ENCODE data around the gene DCXR. TPM values are rescaled to one million over a fixed set of nuclear protein-coding genes. Genes with fewer than 3 reads are reported as not detected.

DCXR gene
- total and polyA plus RNA-seq, 2 of the 13 experiments (the other 11 are each of a cell fraction or from before 2014, with no cell fraction given): 287 to 311 TPM

DNA sequence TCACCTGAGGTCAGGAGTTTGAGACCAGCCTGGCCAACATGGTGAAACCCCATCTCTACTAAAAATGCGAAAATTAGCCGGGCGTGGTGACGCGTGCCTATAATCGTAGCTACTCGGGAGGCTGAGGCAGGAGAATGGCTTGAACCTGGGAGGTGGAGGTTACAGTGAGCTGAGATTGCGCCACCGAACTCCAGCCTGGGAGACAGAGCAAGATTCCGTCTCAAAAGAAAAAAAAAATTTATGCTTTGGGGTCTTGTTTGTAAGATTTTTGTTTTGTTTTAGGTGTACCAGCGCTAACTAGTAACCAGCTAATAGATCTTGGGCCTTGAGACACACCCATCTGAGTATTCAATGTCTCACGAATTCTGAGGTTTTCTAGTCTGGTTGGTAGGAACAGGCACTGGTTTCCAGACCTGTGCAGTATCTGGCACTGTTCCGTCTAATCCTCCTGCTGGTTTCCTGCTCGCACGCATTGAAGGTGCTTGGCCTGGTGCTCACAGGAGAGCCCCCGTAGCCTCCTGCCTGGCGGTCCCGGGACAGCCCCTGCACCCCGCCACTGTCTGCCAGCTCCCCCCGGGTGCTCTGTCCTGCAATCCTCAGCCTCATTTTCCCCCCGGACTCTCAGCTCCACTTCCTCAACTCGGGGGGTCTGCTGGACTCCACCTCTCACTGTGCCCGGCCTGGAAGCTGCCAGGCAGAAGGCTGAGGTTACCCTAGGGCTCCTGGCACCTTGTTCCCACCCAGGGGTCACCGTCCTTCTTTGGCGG is 38.7 kb upstream of the DCXR start (continued):
- TF ChIP-seq, protein P1, sequence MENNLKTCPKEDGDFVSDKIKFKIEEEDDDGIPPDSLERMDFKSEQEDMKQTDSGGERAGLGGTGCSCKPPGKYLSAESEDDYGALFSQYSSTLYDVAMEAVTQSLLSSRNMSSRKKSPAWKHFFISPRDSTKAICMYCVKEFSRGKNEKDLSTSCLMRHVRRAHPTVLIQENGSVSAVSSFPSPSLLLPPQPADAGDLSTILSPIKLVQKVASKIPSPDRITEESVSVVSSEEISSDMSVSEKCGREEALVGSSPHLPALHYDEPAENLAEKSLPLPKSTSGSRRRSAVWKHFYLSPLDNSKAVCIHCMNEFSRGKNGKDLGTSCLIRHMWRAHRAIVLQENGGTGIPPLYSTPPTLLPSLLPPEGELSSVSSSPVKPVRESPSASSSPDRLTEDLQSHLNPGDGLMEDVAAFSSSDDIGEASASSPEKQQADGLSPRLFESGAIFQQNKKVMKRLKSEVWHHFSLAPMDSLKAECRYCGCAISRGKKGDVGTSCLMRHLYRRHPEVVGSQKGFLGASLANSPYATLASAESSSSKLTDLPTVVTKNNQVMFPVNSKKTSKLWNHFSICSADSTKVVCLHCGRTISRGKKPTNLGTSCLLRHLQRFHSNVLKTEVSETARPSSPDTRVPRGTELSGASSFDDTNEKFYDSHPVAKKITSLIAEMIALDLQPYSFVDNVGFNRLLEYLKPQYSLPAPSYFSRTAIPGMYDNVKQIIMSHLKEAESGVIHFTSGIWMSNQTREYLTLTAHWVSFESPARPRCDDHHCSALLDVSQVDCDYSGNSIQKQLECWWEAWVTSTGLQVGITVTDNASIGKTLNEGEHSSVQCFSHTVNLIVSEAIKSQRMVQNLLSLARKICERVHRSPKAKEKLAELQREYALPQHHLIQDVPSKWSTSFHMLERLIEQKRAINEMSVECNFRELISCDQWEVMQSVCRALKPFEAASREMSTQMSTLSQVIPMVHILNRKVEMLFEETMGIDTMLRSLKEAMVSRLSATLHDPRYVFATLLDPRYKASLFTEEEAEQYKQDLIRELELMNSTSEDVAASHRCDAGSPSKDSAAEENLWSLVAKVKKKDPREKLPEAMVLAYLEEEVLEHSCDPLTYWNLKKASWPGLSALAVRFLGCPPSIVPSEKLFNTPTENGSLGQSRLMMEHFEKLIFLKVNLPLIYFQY (CRISPR knock-in tag; IDR thresholded peaks at IDR 0.05; ENCODE audit: borderline replicate concordance): no peak
- TF ChIP-seq ZNF674 (CRISPR knock-in tag; IDR thresholded peaks at IDR 0.05; ENCODE audit: low read depth) (0 out of 2 replicates have a peak, but pooled peaks have one; percentile 56), SRF (IDR thresholded peaks at IDR 0.05; ENCODE audit: low read depth, low read length) (no peak), KDM6A (CRISPR knock-in tag; IDR thresholded peaks at IDR 0.05; ENCODE audit: low read depth) (no peak), KMT2A (CRISPR knock-in tag; IDR thresholded peaks at IDR 0.05) (no peak), AFF4 (CRISPR knock-in tag; IDR thresholded peaks at IDR 0.05) (no peak), DPF2 (CRISPR knock-in tag; IDR thresholded peaks at IDR 0.05; ENCODE audit: borderline replicate concordance, low read depth) (no peak), REXO4 (CRISPR knock-in tag; IDR thresholded peaks at IDR 0.05; ENCODE audit: borderline replicate concordance) (0 out of 2 replicates have a peak, but pooled peaks have one; percentile 12), ZNF547 (CRISPR knock-in tag; IDR thresholded peaks at IDR 0.05) (no peak), PITX1 (CRISPR knock-in tag; IDR thresholded peaks at IDR 0.05) (0 out of 2 replicates have a peak, but pooled peaks have one; percentile 39), HOXA3 (CRISPR knock-in tag; IDR thresholded peaks at IDR 0.05) (no peak), ZNF503 (CRISPR knock-in tag; IDR thresholded peaks at IDR 0.05) (0 out of 2 replicates have a peak, but pooled peaks have one; percentile 34), SSRP1 (CRISPR knock-in tag; IDR thresholded peaks at IDR 0.05) (peak; percentile 78; the same call in 1 of the 2 replicates), ZBTB1 (CRISPR knock-in tag; IDR thresholded peaks at IDR 0.05; ENCODE audit: borderline replicate concordance) (no peak), ZNF639 (CRISPR knock-in tag; conservative IDR thresholded peaks at IDR 0.05) (no peak), ZNF513 (CRISPR knock-in tag; conservative IDR thresholded peaks at IDR 0.05) (0 out of 2 replicates have a peak, but pooled peaks have one; percentile 81)
